H1 (cell line): ENCODE measurements around the gene NEDD8.

Experiments
- ASH2L ChIP-seq: fragments of 200-600, 300-600 bp; sonication (generic); IDR thresholded peaks from one replicate; pipeline ENCODE4 v1.7.1; 2017; ENCODE audit warnings: low read length
- EZH2 ChIP-seq: fragments of 200-600 bp; sonication (generic); IDR thresholded peaks from 2 replicates; pipeline ENCODE4 v1.7.1; 2012; ENCODE audit warnings: low read depth, mild to moderate bottlenecking, moderate library complexity, low read length, inconsistent platforms; ENCODE audit not compliant: severe bottlenecking
- KDM5A ChIP-seq: fragments of 200-600 bp; IDR thresholded peaks from 2 replicates; pipeline ENCODE4 v1.7.1; 2012; ENCODE audit warnings: mild to moderate bottlenecking, low read length, inconsistent platforms, mixed read lengths
- NRF1 ChIP-seq: IDR thresholded peaks from 2 replicates; pipeline ENCODE4 v1.6.1; 2011; ENCODE audit warnings: mild to moderate bottlenecking, low read depth, low read length, improper control_type of control experiment
- PHF8 ChIP-seq: fragments of 200-600 bp; sonication (generic); conservative IDR thresholded peaks from 2 replicates; pipeline ENCODE4 v1.7.1; 2012; ENCODE audit warnings: low read depth, mild to moderate bottlenecking, inconsistent platforms, low read length, moderate library complexity
- POLR2A ChIP-seq, 2 experiments: IDR thresholded peaks; 1 replicate in 1 of 2; 2 replicates in 1 of 2; pipeline ENCODE4 v1.6.1; 2011; ENCODE audit warnings: low read depth in 2 of 2, low read length in 2 of 2, mild to moderate bottlenecking in 2 of 2; ENCODE audit errors: control extremely low read depth in 1 of 2
- POLR2AphosphoS5 ChIP-seq: IDR thresholded peaks from 2 replicates; pipeline ENCODE4 v1.6.1; 2011; ENCODE audit warnings: low read depth, low read length
- YY1 ChIP-seq: IDR thresholded peaks from 2 replicates; pipeline ENCODE4 v1.6.1; 2011; ENCODE audit warnings: low read depth, mild to moderate bottlenecking, low read length
- TF ChIP-seq, protein P1 (sequence below), 3 experiments: IDR thresholded peaks; 1 replicate in 2 of 3; 2 replicates in 1 of 3; pipeline versions ENCODE4 v1.5.1 to v1.6.1; 2011; ENCODE audit warnings: low read length in 3 of 3, mild to moderate bottlenecking in 3 of 3, inconsistent platforms in 2 of 3, low read depth in 1 of 3, moderate library complexity in 1 of 3; ENCODE audit not compliant: insufficient read depth in 1 of 3; ENCODE audit errors: control extremely low read depth in 1 of 3

DNA sequence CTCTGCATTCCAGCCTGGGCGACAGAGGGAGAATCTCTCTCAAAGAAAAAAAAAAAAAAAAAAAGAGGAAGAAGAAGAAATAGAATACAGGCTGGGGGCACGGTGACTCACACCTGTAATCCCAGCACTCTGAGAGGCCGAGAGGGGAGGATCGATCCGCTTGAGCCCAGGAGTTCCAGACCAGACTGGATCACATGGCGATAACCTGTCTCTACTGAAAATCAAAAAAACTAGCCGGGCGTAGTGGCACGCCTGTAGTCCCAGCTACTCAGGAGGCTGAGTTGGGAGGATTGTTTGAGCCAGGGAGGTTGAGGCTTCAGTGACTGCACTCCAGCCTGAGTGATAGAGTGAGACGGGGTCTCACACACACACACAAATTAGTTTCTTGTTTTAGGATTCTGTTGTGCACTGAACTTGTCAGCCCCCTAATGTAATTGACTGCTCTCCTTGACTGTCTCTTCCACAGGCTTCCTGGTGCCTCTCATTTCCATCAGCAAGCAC, 11.2 kb upstream of the NEDD8 start:
- TF ChIP-seq EZH2 (no peak), POLR2AphosphoS5 (no peak), YY1 (no peak), POLR2A (IDR thresholded peaks at IDR 0.05; ENCODE audit: control extremely low read depth in 1 of 2, low read depth in 2 of 2, low read length in 2 of 2) (no peak), KDM5A (no peak), ASH2L (no peak), NRF1 (no peak), PHF8 (no peak)
- TF ChIP-seq, protein P1, sequence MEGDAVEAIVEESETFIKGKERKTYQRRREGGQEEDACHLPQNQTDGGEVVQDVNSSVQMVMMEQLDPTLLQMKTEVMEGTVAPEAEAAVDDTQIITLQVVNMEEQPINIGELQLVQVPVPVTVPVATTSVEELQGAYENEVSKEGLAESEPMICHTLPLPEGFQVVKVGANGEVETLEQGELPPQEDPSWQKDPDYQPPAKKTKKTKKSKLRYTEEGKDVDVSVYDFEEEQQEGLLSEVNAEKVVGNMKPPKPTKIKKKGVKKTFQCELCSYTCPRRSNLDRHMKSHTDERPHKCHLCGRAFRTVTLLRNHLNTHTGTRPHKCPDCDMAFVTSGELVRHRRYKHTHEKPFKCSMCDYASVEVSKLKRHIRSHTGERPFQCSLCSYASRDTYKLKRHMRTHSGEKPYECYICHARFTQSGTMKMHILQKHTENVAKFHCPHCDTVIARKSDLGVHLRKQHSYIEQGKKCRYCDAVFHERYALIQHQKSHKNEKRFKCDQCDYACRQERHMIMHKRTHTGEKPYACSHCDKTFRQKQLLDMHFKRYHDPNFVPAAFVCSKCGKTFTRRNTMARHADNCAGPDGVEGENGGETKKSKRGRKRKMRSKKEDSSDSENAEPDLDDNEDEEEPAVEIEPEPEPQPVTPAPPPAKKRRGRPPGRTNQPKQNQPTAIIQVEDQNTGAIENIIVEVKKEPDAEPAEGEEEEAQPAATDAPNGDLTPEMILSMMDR (IDR thresholded peaks at IDR 0.05; ENCODE audit: control extremely low read depth in 1 of 3, insufficient read depth in 1 of 3, low read depth in 1 of 3, low read length in 3 of 3): no peak
